Measurements from ENCODE around the gene LYZ.

The LYZ gene

DNA sequence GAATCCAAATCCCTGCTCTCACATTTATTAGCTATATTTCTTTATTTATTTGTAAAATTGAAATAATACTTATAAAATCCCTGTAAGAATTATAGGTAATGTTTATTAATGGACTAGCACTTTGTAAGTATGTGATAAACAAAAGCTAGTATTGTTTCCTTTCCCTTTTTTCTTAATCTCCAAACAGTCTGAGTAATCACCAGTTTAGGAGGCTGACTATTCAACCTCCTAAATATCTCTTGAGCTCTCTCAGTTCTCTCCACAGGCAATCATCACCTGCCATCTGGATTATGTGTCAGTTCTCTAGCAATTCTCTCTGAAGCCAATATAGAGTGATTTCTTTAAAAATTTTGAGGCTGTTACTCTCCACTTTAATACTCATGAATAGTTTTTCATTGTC, 9.2 kb upstream of the LYZ start:
- CTCF ChIA-PET: interaction anchor here (1.1 kb wide), 1 partner anchor 28 kb away, joined by 3 read pairs; no protein-coding TSS in a partner anchor
- Histone ChIP-seq H3K4me1 (ENCODE audit: control extremely low read depth in 1 of 4, control insufficient read depth in 4 of 4, insufficient read depth in 4 of 4, low read length in 3 of 4) (peaks cover 3 to 27% (median 7%) of the 10 kb centered on the region in 4 experiments), H3K36me3 (ENCODE audit: control insufficient read depth in 4 of 4, insufficient read depth in 4 of 4, low read length in 3 of 4) (no peaks in the 10 kb centered on the region), H3K27ac (ENCODE audit: insufficient read depth in 1 of 2, low read depth in 1 of 2, low read length in 2 of 2, poor library complexity in 1 of 2, severe bottlenecking in 2 of 2) (no peak overlapping the region), H3K4me3 (ENCODE audit: control insufficient read depth in 1 of 7, extremely low read depth in 1 of 7, insufficient read depth in 4 of 7, low read depth in 2 of 7, low read length in 6 of 7) (no peak overlapping the region), H3K9me3 (ENCODE audit: control extremely low read depth in 1 of 5, control insufficient read depth in 4 of 5, insufficient read depth in 2 of 5, low read depth in 1 of 5, low read length in 4 of 5) (no peaks in the 10 kb centered on the region), H3K27me3 (replicated peaks in 2 of 5; ENCODE audit: control insufficient read depth in 4 of 5, insufficient read depth in 5 of 5, low read length in 4 of 5) (no peaks in the 10 kb centered on the region)
- no peak for DNase-seq
- POLR2A ChIA-PET: no interaction called here

DNA sequence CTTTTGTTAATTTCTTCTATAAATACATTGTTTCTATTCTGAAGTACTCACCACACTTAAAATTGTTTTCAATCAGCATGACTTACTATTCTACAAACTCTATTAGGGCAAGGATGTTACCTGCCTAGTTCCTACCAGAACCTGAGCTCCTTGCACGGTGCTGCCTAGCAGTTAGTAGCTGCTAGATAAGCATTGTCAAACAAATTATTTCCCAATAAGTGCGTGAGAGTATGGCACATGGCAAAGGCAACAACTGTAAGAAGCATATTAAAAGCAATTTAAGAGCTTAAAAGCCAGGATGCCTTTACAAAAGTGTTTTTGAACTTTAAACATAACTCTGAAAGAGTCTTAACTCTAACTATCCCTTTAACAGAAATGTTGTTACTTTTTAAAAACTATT, 8.2 kb upstream of the LYZ start:
- Histone ChIP-seq H3K9me3 (ENCODE audit: control extremely low read depth in 1 of 5, control insufficient read depth in 4 of 5, insufficient read depth in 2 of 5, low read depth in 1 of 5, low read length in 4 of 5) (no peaks in the 10 kb centered on the region), H3K4me3 (ENCODE audit: control insufficient read depth in 1 of 7, extremely low read depth in 1 of 7, insufficient read depth in 4 of 7, low read depth in 2 of 7, low read length in 6 of 7) (no peak overlapping the region), H3K36me3 (ENCODE audit: control insufficient read depth in 4 of 4, insufficient read depth in 4 of 4, low read length in 3 of 4) (no peaks in the 10 kb centered on the region), H3K27ac (ENCODE audit: insufficient read depth in 1 of 2, low read depth in 1 of 2, low read length in 2 of 2, poor library complexity in 1 of 2, severe bottlenecking in 2 of 2) (no peak overlapping the region), H3K27me3 (replicated peaks in 2 of 5; ENCODE audit: control insufficient read depth in 4 of 5, insufficient read depth in 5 of 5, low read length in 4 of 5) (no peaks in the 10 kb centered on the region), H3K4me1 (ENCODE audit: control extremely low read depth in 1 of 4, control insufficient read depth in 4 of 4, insufficient read depth in 4 of 4, low read length in 3 of 4) (peaks cover 3 to 27% (median 7%) of the 10 kb centered on the region in 4 experiments)
- DNase-seq: no peak
- ChIA-PET POLR2A (no interaction called here), CTCF (interaction anchor here (0.7 kb wide), 1 partner anchor 9 kb away, joined by 3 read pairs; no protein-coding TSS in a partner anchor)
- 100% methylated on average over 1 of the region's 2 CpGs for WGBS (ENCODE audit: insufficient coverage)

DNA sequence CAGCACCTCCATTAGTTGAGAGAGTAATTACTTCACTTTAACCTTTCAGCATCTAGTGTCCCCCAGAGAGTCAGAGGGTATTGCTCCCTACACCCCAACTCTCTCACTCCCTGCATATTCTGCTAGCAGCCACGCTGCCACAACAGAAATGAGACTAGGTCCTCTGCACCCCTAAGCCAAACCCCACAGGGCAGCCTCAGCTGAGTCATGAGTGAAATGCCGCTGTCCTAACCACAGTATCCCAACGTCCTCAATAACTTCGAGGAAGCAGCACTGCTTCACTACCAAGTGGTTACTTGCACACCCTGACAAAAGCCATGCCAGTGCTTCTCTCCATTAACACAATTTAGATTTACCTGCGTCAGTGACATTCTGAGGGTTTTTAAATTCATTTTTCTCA, 6.9 kb upstream of the LYZ start:
- Histone ChIP-seq H3K27me3 (replicated peaks in 2 of 5; ENCODE audit: control insufficient read depth in 4 of 5, insufficient read depth in 5 of 5, low read length in 4 of 5) (no peaks in the 10 kb centered on the region), H3K36me3 (ENCODE audit: control insufficient read depth in 4 of 4, insufficient read depth in 4 of 4, low read length in 3 of 4) (no peaks in the 10 kb centered on the region), H3K9me3 (ENCODE audit: control extremely low read depth in 1 of 5, control insufficient read depth in 4 of 5, insufficient read depth in 2 of 5, low read depth in 1 of 5, low read length in 4 of 5) (no peaks in the 10 kb centered on the region), H3K4me1 (ENCODE audit: control extremely low read depth in 1 of 4, control insufficient read depth in 4 of 4, insufficient read depth in 4 of 4, low read length in 3 of 4) (peaks cover 3 to 27% (median 7%) of the 10 kb centered on the region in 4 experiments), H3K27ac (ENCODE audit: insufficient read depth in 1 of 2, low read depth in 1 of 2, low read length in 2 of 2, poor library complexity in 1 of 2, severe bottlenecking in 2 of 2) (no peak overlapping the region), H3K4me3 (ENCODE audit: control insufficient read depth in 1 of 7, extremely low read depth in 1 of 7, insufficient read depth in 4 of 7, low read depth in 2 of 7, low read length in 6 of 7) (no peak overlapping the region)
- DNase-seq: peak in 2 of 3 donors; percentile 53 to 79
- WGBS (ENCODE audit: insufficient coverage): 28% methylated on average over 4 of the region's 5 CpGs
- ChIA-PET POLR2A (no interaction called here), CTCF (interaction anchor here (1.4 to 3.2 kb wide), 2 partner anchors 11 to 16 kb away, joined by 6 to 15 read pairs; no protein-coding TSS in a partner anchor)

DNA sequence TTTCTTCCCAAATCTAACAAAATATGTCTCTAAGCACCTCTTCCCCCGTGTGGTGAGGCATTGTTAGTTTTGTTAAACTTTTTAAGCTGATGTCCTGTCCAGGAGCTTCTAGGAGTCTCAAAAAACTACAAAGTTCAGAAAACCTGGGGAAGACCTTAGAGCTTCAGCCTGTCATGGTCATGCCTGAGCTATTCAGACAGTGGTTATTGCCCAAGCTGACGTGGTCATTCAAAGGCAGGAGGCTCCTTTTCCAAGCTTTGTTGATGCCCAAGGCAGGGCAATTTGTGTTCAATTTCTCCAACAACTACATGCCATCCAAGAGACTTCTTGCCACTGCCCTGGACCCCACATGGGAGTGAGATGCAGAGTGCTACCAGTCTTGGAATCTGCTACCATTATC, 5.8 kb upstream of the LYZ start:
- DNase-seq: no peak
- Histone ChIP-seq H3K27ac (ENCODE audit: insufficient read depth in 1 of 2, low read depth in 1 of 2, low read length in 2 of 2, poor library complexity in 1 of 2, severe bottlenecking in 2 of 2) (no peak overlapping the region), H3K9me3 (ENCODE audit: control extremely low read depth in 1 of 5, control insufficient read depth in 4 of 5, insufficient read depth in 2 of 5, low read depth in 1 of 5, low read length in 4 of 5) (no peaks in the 10 kb centered on the region), H3K4me1 (ENCODE audit: control extremely low read depth in 1 of 4, control insufficient read depth in 4 of 4, insufficient read depth in 4 of 4, low read length in 3 of 4) (peaks cover 3 to 29% (median 5%) of the 10 kb centered on the region in 4 experiments), H3K36me3 (ENCODE audit: control insufficient read depth in 4 of 4, insufficient read depth in 4 of 4, low read length in 3 of 4) (no peaks in the 10 kb centered on the region), H3K4me3 (ENCODE audit: control insufficient read depth in 1 of 7, extremely low read depth in 1 of 7, insufficient read depth in 4 of 7, low read depth in 2 of 7, low read length in 6 of 7) (no peak overlapping the region), H3K27me3 (replicated peaks in 2 of 5; ENCODE audit: control insufficient read depth in 4 of 5, insufficient read depth in 5 of 5, low read length in 4 of 5) (no peaks in the 10 kb centered on the region)
- WGBS (ENCODE audit: insufficient coverage): 100% methylated on average over 2 of the region's 2 CpGs
- CTCF ChIA-PET: interaction anchor here (1.4 to 3.2 kb wide), 3 partner anchors 10 to 15 kb away, joined by 5 to 15 read pairs (median 6); no protein-coding TSS in a partner anchor
- POLR2A ChIA-PET: interaction anchor here (1.0 kb wide), 1 partner anchor 11 kb away, joined by 3 read pairs; no protein-coding TSS in a partner anchor

DNA sequence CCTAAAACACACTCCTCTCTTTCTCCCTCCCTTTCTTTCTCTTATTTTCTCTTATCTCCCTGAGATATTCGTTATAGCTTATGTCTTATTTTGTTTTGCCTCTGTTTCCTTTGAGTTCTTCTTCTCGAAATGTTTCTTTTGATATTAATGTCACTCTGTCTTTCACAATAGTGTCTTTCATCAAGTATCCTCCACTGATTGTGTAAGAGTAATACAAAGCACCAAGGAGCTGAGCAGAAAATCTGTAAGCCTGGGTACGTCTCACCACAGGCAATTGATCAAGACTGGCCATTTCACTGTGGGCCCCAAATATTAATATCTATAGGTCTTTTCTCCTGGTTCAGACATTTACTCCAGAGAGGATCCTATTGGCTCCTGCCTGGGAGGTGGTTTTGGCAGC, 4.8 kb upstream of the LYZ start:
- Histone ChIP-seq H3K4me3 (ENCODE audit: control insufficient read depth in 1 of 7, extremely low read depth in 1 of 7, insufficient read depth in 4 of 7, low read depth in 2 of 7, low read length in 6 of 7) (no peak overlapping the region), H3K27me3 (replicated peaks in 2 of 5; ENCODE audit: control insufficient read depth in 4 of 5, insufficient read depth in 5 of 5, low read length in 4 of 5) (no peaks in the 10 kb centered on the region), H3K36me3 (ENCODE audit: control insufficient read depth in 4 of 4, insufficient read depth in 4 of 4, low read length in 3 of 4) (no peaks in the 10 kb centered on the region), H3K9me3 (ENCODE audit: control extremely low read depth in 1 of 5, control insufficient read depth in 4 of 5, insufficient read depth in 2 of 5, low read depth in 1 of 5, low read length in 4 of 5) (no peaks in the 10 kb centered on the region), H3K27ac (ENCODE audit: insufficient read depth in 1 of 2, low read depth in 1 of 2, low read length in 2 of 2, poor library complexity in 1 of 2, severe bottlenecking in 2 of 2) (no peak overlapping the region), H3K4me1 (ENCODE audit: control extremely low read depth in 1 of 4, control insufficient read depth in 4 of 4, insufficient read depth in 4 of 4, low read length in 3 of 4) (peaks cover 6 to 32% (median 10%) of the 10 kb centered on the region in 4 experiments)
- no peak for DNase-seq
- POLR2A ChIA-PET: no interaction called here
- 82% methylated on average over 1 of the region's 3 CpGs for WGBS (ENCODE audit: insufficient coverage)
- CTCF ChIA-PET: interaction anchor here (2.2 to 3.2 kb wide), 2 partner anchors 9 to 14 kb away, joined by 5 to 15 read pairs; no protein-coding TSS in a partner anchor

DNA sequence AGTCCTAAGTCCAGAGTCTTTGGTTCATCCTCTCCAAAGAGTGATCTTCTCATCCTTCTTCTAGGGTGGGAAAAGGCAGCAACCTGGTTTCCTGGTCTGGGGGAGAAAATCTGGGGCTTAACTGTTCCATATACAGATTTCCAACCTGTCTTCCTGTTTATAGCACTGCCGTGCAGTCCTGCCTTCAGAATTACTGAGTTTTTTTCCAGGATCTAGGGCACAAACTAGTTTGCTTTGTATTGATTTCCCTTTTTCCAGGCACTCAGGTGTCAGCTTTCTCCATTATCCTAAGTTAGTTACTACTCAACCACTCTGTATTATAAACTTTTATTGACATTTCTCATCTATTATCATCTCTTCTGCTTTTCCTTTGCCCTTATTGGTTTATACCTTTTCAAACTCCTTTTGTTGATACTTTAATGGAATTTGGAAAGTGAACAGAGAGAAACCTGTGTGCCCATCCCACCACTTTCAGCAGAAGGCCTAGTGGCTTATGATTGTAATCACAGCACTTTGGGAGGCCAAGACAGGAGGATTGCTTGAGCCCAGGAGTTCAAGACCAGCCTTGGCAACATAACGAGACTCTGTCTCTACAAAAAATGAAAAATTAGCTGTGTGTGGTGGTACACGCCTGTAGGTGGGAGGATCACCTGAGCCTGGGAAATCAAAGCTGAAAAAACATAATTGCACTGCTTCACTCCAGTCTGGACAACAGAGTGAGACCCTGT, 4.1 kb upstream of the LYZ start:
- Histone ChIP-seq H3K4me1 (ENCODE audit: control extremely low read depth in 1 of 4, control insufficient read depth in 4 of 4, insufficient read depth in 4 of 4, low read length in 3 of 4) (peaks cover 6 to 35% (median 12%) of the 10 kb centered on the region in 4 experiments), H3K27me3 (replicated peaks in 2 of 5; ENCODE audit: control insufficient read depth in 4 of 5, insufficient read depth in 5 of 5, low read length in 4 of 5) (no peaks in the 10 kb centered on the region), H3K36me3 (ENCODE audit: control insufficient read depth in 4 of 4, insufficient read depth in 4 of 4, low read length in 3 of 4) (no peaks in the 10 kb centered on the region), H3K4me3 (ENCODE audit: control insufficient read depth in 1 of 7, extremely low read depth in 1 of 7, insufficient read depth in 4 of 7, low read depth in 2 of 7, low read length in 6 of 7) (no peak overlapping the region), H3K9me3 (ENCODE audit: control extremely low read depth in 1 of 5, control insufficient read depth in 4 of 5, insufficient read depth in 2 of 5, low read depth in 1 of 5, low read length in 4 of 5) (no peaks in the 10 kb centered on the region), H3K27ac (ENCODE audit: insufficient read depth in 1 of 2, low read depth in 1 of 2, low read length in 2 of 2, poor library complexity in 1 of 2, severe bottlenecking in 2 of 2) (no peak overlapping the region)
- POLR2A ChIA-PET: no interaction called here
- CTCF ChIA-PET: interaction anchor here (0.8 to 3.2 kb wide), 3 partner anchors 8 to 14 kb away, joined by 3 to 15 read pairs (median 5); no protein-coding TSS in a partner anchor
- WGBS (ENCODE audit: insufficient coverage): 100% methylated on average over 2 of the region's 3 CpGs
- DNase-seq: no peak

DNA sequence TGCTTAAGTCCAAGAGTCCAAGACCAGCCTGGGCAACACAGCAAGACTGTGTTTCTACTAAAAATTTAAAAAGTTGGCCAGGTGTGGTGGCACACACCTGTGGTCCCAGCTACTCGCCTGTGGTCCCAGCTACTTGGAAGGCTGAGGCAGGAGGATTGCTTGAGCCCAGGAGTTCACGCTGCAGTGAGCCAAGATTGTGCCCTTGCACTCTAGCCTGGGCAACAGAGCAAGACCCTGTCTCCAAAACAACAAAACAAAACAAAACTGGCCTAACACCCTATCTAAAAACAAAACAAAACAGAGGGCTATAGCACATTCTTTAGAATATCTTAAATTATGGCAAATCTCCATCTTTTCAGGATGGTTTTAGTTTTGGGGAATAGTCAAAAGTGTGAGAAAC, 3.1 kb upstream of the LYZ start:
- H3K4me1 ChIP-seq (ENCODE audit: control extremely low read depth in 1 of 4, control insufficient read depth in 4 of 4, insufficient read depth in 4 of 4, low read length in 3 of 4): peaks cover 6 to 35% (median 12%) of the 10 kb centered on the region in 4 experiments
- CTCF ChIA-PET: interaction anchor here (0.8 kb wide), 1 partner anchor 10 kb away, joined by 3 read pairs; no protein-coding TSS in a partner anchor

More for the DNA sequence above, 3.1 kb upstream of the LYZ start:
- no peaks in the 10 kb centered on the region for H3K9me3 ChIP-seq (ENCODE audit: control extremely low read depth in 1 of 5, control insufficient read depth in 4 of 5, insufficient read depth in 2 of 5, low read depth in 1 of 5, low read length in 4 of 5)
- DNase-seq: no peak
- POLR2A ChIA-PET: no interaction called here
- H3K36me3 ChIP-seq (ENCODE audit: control insufficient read depth in 4 of 4, insufficient read depth in 4 of 4, low read length in 3 of 4): no peaks in the 10 kb centered on the region
- no peak overlapping the region for H3K27ac ChIP-seq (ENCODE audit: insufficient read depth in 1 of 2, low read depth in 1 of 2, low read length in 2 of 2, poor library complexity in 1 of 2, severe bottlenecking in 2 of 2)
- H3K4me3 ChIP-seq (ENCODE audit: control insufficient read depth in 1 of 7, extremely low read depth in 1 of 7, insufficient read depth in 4 of 7, low read depth in 2 of 7, low read length in 6 of 7): no peak overlapping the region
- no peaks in the 10 kb centered on the region for H3K27me3 ChIP-seq (replicated peaks in 2 of 5; ENCODE audit: control insufficient read depth in 4 of 5, insufficient read depth in 5 of 5, low read length in 4 of 5)
- 100% methylated on average over 2 of the region's 2 CpGs for WGBS (ENCODE audit: insufficient coverage)

Data from common myeloid progenitor, CD34-positive (primary cell).